Urinary bladder (tissue), 4 donors: ENCODE data around the gene GNAZ. TPM values are rescaled to one million over a fixed set of nuclear protein-coding genes. Genes with fewer than 3 reads are reported as not detected.
"Not testable (repeated sequence)": the region's sequence is repeated elsewhere in the genome, so short reads cannot be mapped to it uniquely, and the experiment has no call there.

Source experiments
- DNase-seq: peaks from one replicate; pipeline ENCODE4 v3.0.0-alpha.2; 2015; ENCODE audit errors: extremely low spot score
- H3K27ac ChIP-seq: one replicate; pipeline ENCODE4 v1.5.1; 2013; ENCODE audit warnings: low read depth, mild to moderate bottlenecking, moderate library complexity
- H3K36me3 ChIP-seq: one replicate; pipeline ENCODE4 v1.6.1; 2013; ENCODE audit warnings: mild to moderate bottlenecking, moderate library complexity; ENCODE audit not compliant: insufficient read depth
- H3K4me1 ChIP-seq: one replicate; pipeline ENCODE4 v1.6.1; 2013; ENCODE audit warnings: mild to moderate bottlenecking, moderate library complexity; ENCODE audit not compliant: insufficient read depth
- H3K4me3 ChIP-seq: one replicate; pipeline ENCODE4 v1.5.1; 2013; ENCODE audit warnings: low read depth, low read length
- WGBS: extraction: QIAGEN DNeasy Blood & Tissue Kit; methylation state at CpG from one replicate; pipeline ENCODE4 v1.1.7; 2013; 5-methylcytosine and 5-hydroxymethylcytosine counted together
- polyA plus RNA-seq: library from polyadenylated mRNA; stranded (reverse); fragments of 200-250 nt; gene quantifications from one replicate; pipeline ENCODE4 v1.2.3, GENCODE V29; 2013
- total RNA-seq: library from RNA; depleted of rRNA; stranded (reverse); fragments of >200 nt; gene quantifications from one replicate; pipeline ENCODE4 v1.2.3, GENCODE V29; 2014
- donor health status: healthy with polysubstance abuse.
- donor health status: healthy.

GNAZ gene
- total RNA-seq (5.4 TPM), polyA plus RNA-seq (12.2 TPM)

GRCh38 chr22:23070418-23071229 is at the start of gene GNAZ:
GNAZ (plus strand) TSS chr22:23070519; CDS start chr22:23095696, 25,177 bp downstream.
- 1% methylated on average over 85 of the region's 87 CpGs for WGBS
- H3K4me1 ChIP-seq = no peaks in the 10 kb centered on the region
- H3K4me3 ChIP-seq = peak within 1 kb of the TSS; percentile 56
- no peak for DNase-seq
- H3K36me3 ChIP-seq = no peaks in the 10 kb centered on the region
- no peak within 1 kb of the TSS for H3K27ac ChIP-seq

DNA sequence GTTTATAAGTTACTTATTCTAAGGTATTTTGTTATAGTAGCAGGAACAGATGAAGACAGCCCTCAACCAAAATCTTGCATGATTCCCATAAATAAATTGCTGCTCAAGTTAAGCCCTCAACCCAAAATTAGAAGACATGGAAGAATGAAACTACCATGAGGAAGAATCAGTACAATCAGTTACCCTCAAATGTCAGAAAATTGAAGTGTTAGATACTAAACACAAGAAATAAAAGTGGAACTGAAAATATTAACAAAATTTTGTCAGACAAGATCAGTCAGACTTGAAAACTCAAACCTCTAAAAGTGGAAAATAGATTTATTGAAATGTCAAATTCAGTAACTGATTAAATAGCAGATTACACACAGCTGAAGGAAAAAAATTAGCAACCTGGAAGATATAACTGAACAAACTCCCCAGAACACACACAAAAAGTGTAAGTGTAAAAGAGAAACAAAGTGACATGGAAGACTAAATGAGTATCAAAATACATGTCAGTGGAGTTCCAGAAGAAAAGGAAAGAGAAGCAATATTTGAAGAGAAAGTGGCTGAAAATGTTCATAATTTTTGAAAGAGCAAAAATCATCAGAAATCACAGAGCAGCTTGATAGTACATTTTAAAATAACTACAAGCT is 49.5 kb upstream of the GNAZ start:
- Histone ChIP-seq H3K4me3 (no peak overlapping the region), H3K4me1 (no peaks in the 10 kb centered on the region), H3K36me3 (no peaks in the 10 kb centered on the region), H3K27ac (no peak overlapping the region)
- no peak for DNase-seq

- DNase-seq, H3K4me1 ChIP-seq, H3K27ac ChIP-seq, H3K36me3 ChIP-seq, H3K4me3 ChIP-seq: not testable (repeated sequence)
- 73% methylated on average over 3 of the region's 3 CpGs for WGBS
Observed at GRCh38 chr22:23021660-23022353, 48.5 kb upstream of the GNAZ start.

GRCh38 chr22:23023294-23023693 is 47.0 kb upstream of the GNAZ start:
- no peak overlapping the region for H3K27ac ChIP-seq
- no peaks in the 10 kb centered on the region for H3K4me1 ChIP-seq
- no peaks in the 10 kb centered on the region for H3K36me3 ChIP-seq
- DNase-seq = no peak
- 56% methylated on average over 2 of the region's 2 CpGs for WGBS
- H3K4me3 ChIP-seq = no peak overlapping the region

DNA sequence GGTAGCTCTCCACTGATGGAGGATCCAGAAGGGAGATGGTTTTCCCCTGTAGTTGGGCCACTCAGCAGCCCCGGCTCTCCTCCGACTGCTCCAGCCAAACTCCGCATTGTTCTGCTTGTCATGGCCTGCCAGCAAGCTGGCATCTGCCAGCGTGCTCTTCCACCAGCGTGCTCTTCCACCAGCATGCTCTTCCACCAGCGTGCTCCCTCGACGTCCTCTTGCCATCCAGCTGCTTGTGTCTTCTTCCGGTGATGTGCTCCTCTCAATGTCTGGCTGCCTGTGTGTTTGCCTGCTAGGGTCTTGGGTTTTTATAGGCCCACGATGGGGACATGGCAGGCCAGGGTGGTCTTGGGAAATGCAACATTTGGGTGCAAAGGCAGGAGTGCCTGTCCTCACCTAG is 43.5 kb upstream of the GNAZ start:
- Histone ChIP-seq H3K36me3 (no peaks in the 10 kb centered on the region), H3K4me1 (no peaks in the 10 kb centered on the region), H3K27ac (no peak overlapping the region), H3K4me3 (no peak overlapping the region)
- WGBS = 94% methylated on average over 10 of the region's 10 CpGs
- no peak for DNase-seq

- H3K4me1 ChIP-seq, DNase-seq, H3K36me3 ChIP-seq: not testable (repeated sequence)
Observed at GRCh38 chr22:23027849-23028248, 42.5 kb upstream of the GNAZ start.

DNA sequence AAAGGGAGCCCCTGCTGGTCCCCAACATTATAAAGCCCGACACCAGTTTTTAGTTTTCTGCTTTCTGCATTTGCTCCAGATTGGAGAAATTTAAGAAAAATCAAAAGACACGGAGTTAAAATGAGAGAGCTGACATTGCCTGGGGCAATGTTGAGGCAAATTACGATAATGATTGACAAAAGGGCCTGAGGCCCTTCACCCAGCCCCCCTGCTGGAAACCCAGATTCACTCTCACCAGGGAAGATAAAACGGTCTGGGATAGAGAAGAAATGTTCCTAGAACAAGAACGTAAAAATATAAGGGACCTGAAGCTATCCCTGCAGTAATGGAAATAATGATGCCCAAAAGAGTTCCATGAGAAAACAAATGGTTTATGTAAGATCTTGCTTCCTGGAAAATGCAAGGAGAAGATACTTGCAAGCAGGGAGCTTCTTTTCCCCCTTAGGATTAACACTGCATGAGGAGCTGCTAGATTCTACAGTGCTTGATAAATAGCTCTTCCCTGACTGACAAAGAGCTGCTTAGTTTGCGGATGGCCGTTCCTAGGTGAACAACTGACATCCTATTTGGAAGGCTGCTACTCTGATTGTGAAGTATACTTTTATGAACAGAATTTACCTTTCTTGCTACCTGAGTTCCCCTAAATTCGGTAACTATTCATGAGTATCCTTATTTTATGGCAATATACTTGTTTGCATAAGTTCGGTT is 40.6 kb upstream of the GNAZ start:
- Histone ChIP-seq H3K4me3 (no peak overlapping the region), H3K36me3 (no peaks in the 10 kb centered on the region), H3K4me1 (no peaks in the 10 kb centered on the region), H3K27ac (no peak overlapping the region)
- 56% methylated on average over 9 of the region's 9 CpGs for WGBS
- DNase-seq = no peak

More at GRCh38 chr22:23027849-23028248, 42.5 kb upstream of the GNAZ start:
- not testable (repeated sequence) for H3K4me3 ChIP-seq, H3K27ac ChIP-seq

- WGBS = 82% methylated on average over 4 of the region's 4 CpGs
- DNase-seq = no peak
Observed at GRCh38 chr22:23031381-23031780, 38.9 kb upstream of the GNAZ start.

DNA sequence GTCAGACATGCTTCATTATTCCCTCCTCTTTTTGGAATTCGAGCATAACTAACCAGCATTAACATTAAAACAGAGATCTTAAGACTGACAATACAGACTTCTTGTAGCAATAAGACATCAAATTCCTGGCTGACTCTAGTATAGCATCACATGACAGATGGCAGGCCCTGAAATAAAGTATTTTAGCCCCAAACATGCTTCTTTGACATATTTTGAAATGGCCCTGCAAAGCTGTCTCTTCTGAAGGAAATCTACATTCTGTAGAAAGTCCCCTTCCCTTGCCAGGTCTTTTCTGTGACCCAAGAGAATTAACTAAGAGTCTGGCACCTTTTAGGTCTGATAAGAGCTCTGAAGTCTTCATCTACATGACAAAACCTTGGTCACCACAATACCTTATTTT is 38.5 kb upstream of the GNAZ start:
- Histone ChIP-seq H3K36me3 (no peaks in the 10 kb centered on the region), H3K27ac (no peak overlapping the region), H3K4me3 (no peak overlapping the region), H3K4me1 (no peaks in the 10 kb centered on the region)
- 77% methylated on average over 1 of the region's 1 CpG for WGBS
- no peak for DNase-seq

More at GRCh38 chr22:23031381-23031780, 38.9 kb upstream of the GNAZ start:
- Histone ChIP-seq H3K4me1 (no peaks in the 10 kb centered on the region), H3K36me3 (no peaks in the 10 kb centered on the region), H3K27ac (no peak overlapping the region), H3K4me3 (no peak overlapping the region)

GRCh38 chr22:23032658-23033057 is 37.7 kb upstream of the GNAZ start:
- no peaks in the 10 kb centered on the region for H3K4me1 ChIP-seq
- 91% methylated on average over 4 of the region's 4 CpGs for WGBS
- H3K27ac ChIP-seq = no peak overlapping the region
- DNase-seq = no peak
- no peak overlapping the region for H3K4me3 ChIP-seq
- H3K36me3 ChIP-seq = no peaks in the 10 kb centered on the region

- Histone ChIP-seq H3K4me3 (no peak overlapping the region), H3K4me1 (no peaks in the 10 kb centered on the region), H3K27ac (no peak overlapping the region), H3K36me3 (no peaks in the 10 kb centered on the region)
- no peak for DNase-seq
- WGBS = 72% methylated on average over 6 of the region's 6 CpGs
Observed at GRCh38 chr22:23033116-23033905, 37.0 kb upstream of the GNAZ start.

- H3K4me3 ChIP-seq = no peak overlapping the region
- no peaks in the 10 kb centered on the region for H3K4me1 ChIP-seq
- no peak for DNase-seq
- no peak overlapping the region for H3K27ac ChIP-seq
- WGBS = 85% methylated on average over 10 of the region's 10 CpGs
- H3K36me3 ChIP-seq = no peaks in the 10 kb centered on the region
Observed at GRCh38 chr22:23034621-23035556, 35.4 kb upstream of the GNAZ start.
